ENCODE measurements around the gene FBRS. TPM values are rescaled to one million over a fixed set of nuclear protein-coding genes. Genes with fewer than 3 reads are reported as not detected.

Gene FBRS
- total and polyA plus RNA-seq, 2 of the 8 experiments (the other 6 are each of a cell fraction or from before 2014, with no cell fraction given) = 2.4 to 13.9 TPM

GRCh38 chr16:30654856-30655255 is 3.4 kb upstream of the FBRS start:
- DNase-seq (ENCODE audit: low read depth in 1 of 2, low spot score in 2 of 2) (no peak), FAIRE-seq (no peak)
- Histone ChIP-seq H3K4me3 (ENCODE audit: extremely low read depth in 1 of 4, insufficient read depth in 2 of 4, low read depth in 3 of 4, low read length in 4 of 4) (no peak overlapping the region), H3K79me1 (ENCODE audit: low read depth, low read length) (0 out of 2 replicates have a peak, but pooled peaks cover 2% of the 10 kb centered on the region), H3K27me3 (replicated peaks in 1 of 4; ENCODE audit: control insufficient read depth in 3 of 4, extremely low read depth in 1 of 4, insufficient read depth in 3 of 4, low read length in 3 of 4) (peaks cover 0 to 19% (median 11%) of the 10 kb centered on the region in 4 experiments; a peak in 6 of 7 replicates), H3K4ac (replicated peaks; ENCODE audit: insufficient read length, low read depth, low read length) (no peak overlapping the region), H3K23me2 (ENCODE audit: low read depth, low read length) (peaks cover 14% of the 10 kb centered on the region; the same call in 1 of the 2 replicates), H3K14ac (ENCODE audit: insufficient read length) (no peak overlapping the region), H4K5ac (ENCODE audit: insufficient read length, low read depth, low read length) (no peak overlapping the region), H3K9ac (replicated peaks in 1 of 4; ENCODE audit: extremely low read depth in 1 of 4, low read depth in 3 of 4, low read length in 3 of 4) (no peak overlapping the region), H3K56ac (replicated peaks; ENCODE audit: insufficient read length, low read depth, low read length) (no peak overlapping the region), H2BK120ac (replicated peaks; ENCODE audit: low read depth, low read length) (no peak overlapping the region), H3K79me2 (ENCODE audit: control insufficient read depth in 1 of 2, insufficient read depth in 2 of 2, low read length in 2 of 2) (no peaks in the 10 kb centered on the region), H3K23ac (ENCODE audit: insufficient read length) (no peak overlapping the region), H2BK12ac (ENCODE audit: low read depth, low read length) (no peak overlapping the region), H3K18ac (ENCODE audit: extremely low read depth, low read length) (no peak overlapping the region), H2BK15ac (ENCODE audit: low read length) (no peak overlapping the region), H3K36me3 (ENCODE audit: control insufficient read depth in 2 of 4, insufficient read depth in 4 of 4, low read length in 3 of 4) (no peaks in the 10 kb centered on the region; a peak in 1 of 8 replicates), H4K91ac (replicated peaks; ENCODE audit: insufficient read length, low read length) (no peak overlapping the region), H2BK20ac (ENCODE audit: low read length) (no peak overlapping the region), H2BK5ac (ENCODE audit: low read depth, low read length) (no peak overlapping the region), H4K8ac (ENCODE audit: extremely low read depth, insufficient read depth, low read length) (no peak overlapping the region), H3K9me3 (ENCODE audit: insufficient read depth in 2 of 2, low read depth in 1 of 2, low read length in 1 of 2) (no peaks in the 10 kb centered on the region), H3K27ac (ENCODE audit: low read depth, low read length) (no peak overlapping the region), H3K4me1 (replicated peaks in 1 of 4; ENCODE audit: control insufficient read depth in 3 of 4, insufficient read depth in 4 of 4, low read length in 3 of 4) (peaks cover 0 to 10% (median 5%) of the 10 kb centered on the region in 4 experiments; a peak in 6 of 7 replicates), H4K20me1 (replicated peaks in 1 of 2; ENCODE audit: control insufficient read depth in 1 of 2, insufficient read depth in 2 of 2, low read length in 2 of 2) (peaks cover 2 to 5% of the 10 kb centered on the region in 2 experiments), H2AK5ac (ENCODE audit: low read depth, low read length) (no peak overlapping the region), H2AFZ (ENCODE audit: low read length) (no peak overlapping the region), H3K4me2 (ENCODE audit: insufficient read depth in 1 of 2, low read depth in 2 of 2, low read length in 2 of 2) (no peak overlapping the region)
- POLR2A ChIA-PET (ENCODE audit: partially characterized antibody) = interaction anchor here (0.6 to 1.8 kb wide), 2 partner anchors 14 to 647 kb away, joined by 3 to 5 read pairs; no protein-coding TSS in a partner anchor
- CTCF ChIA-PET (ENCODE audit: partially characterized antibody) = interaction anchor here (0.6 to 8.2 kb wide), 4 partner anchors 9 to 40 kb away, joined by 3 to 48 read pairs (median 6); no protein-coding TSS in a partner anchor
- 92% methylated on average over 11 of the region's 18 CpGs; no CpG with 5 or more reads in 1 of the 2 experiments for WGBS, 2 experiments (ENCODE audit: extremely low coverage in 1 of 2, insufficient coverage in 1 of 2, insufficient read length in 1 of 2, insufficient replicate concordance in 2 of 2, low coverage in 1 of 2, low lambda C conversion rate in 2 of 2, missing lambda C conversion rate in 1 of 2)
- TF ChIP-seq SIN3A (conservative IDR thresholded peaks at IDR 0.05 in 1 of 2, IDR thresholded peaks at IDR 0.05 in 1 of 2; ENCODE audit: low read depth in 1 of 2, low read length in 2 of 2) = no peak
- TF ChIP-seq POLR2A (IDR thresholded peaks at IDR 0.05; ENCODE audit: control extremely low read depth in 1 of 2, low read depth in 2 of 2, low read length in 2 of 2) = no peak
- no peak for TF ChIP-seq HDAC6 (IDR thresholded peaks at IDR 0.05; ENCODE audit: low read depth, low read length)
- TF ChIP-seq KDM5A (IDR thresholded peaks at IDR 0.05; ENCODE audit: low read length) = no peak
- TF ChIP-seq HDAC2 (IDR thresholded peaks at IDR 0.05; ENCODE audit: borderline replicate concordance in 1 of 2, low read depth in 2 of 2, low read length in 2 of 2) = no peak
- no peak for TF ChIP-seq RAD21 (IDR thresholded peaks at IDR 0.05 in 1 of 2, conservative IDR thresholded peaks at IDR 0.05 in 1 of 2; ENCODE audit: low read depth in 2 of 2, low read length in 2 of 2)
- no peak for TF ChIP-seq TEAD4 (IDR thresholded peaks at IDR 0.05; ENCODE audit: low read depth, low read length)
- TF ChIP-seq BACH1 (IDR thresholded peaks at IDR 0.05; ENCODE audit: low read length) = no peak
- TF ChIP-seq FOSL1 (IDR thresholded peaks at IDR 0.05; ENCODE audit: insufficient read depth, low read depth, low read length) = no peak
- TF ChIP-seq RFX5 (IDR thresholded peaks at IDR 0.05; ENCODE audit: borderline replicate concordance, low read depth, low read length) = no peak
- TF ChIP-seq CREB1 (IDR thresholded peaks at IDR 0.05) = no peak
- no peak for TF ChIP-seq CHD2 (IDR thresholded peaks at IDR 0.05; ENCODE audit: low read length)
